Gastrocnemius medialis (tissue), 4 donors: ENCODE measurements around the gene ADARB1.

Source experiments
- POLR2A ChIP-seq, 2 donors: fragments of 450-650 bp; IDR thresholded peaks; one replicate each; pipeline ENCODE4 v1.6.1; 2017; ENCODE audit warnings: antibody characterized with exemption in 2 of 2, mild to moderate bottlenecking in 2 of 2, moderate library complexity in 2 of 2
- TF ChIP-seq, protein P1 (sequence below), 5 experiments: fragments of 450-650 bp in 3 of 5; fragments of 200-600 bp in 2 of 5; sonication (generic) in 2 of 5; IDR thresholded peaks in 4 of 5; conservative IDR thresholded peaks in 1 of 5; 1 replicate in 4 of 5; 2 replicates in 1 of 5; pipeline ENCODE4 v1.5.1; 2016 to 2019; ENCODE audit warnings: antibody characterized with exemption in 5 of 5, mild to moderate bottlenecking in 3 of 5, moderate library complexity in 3 of 5

- TF ChIP-seq, protein P1, sequence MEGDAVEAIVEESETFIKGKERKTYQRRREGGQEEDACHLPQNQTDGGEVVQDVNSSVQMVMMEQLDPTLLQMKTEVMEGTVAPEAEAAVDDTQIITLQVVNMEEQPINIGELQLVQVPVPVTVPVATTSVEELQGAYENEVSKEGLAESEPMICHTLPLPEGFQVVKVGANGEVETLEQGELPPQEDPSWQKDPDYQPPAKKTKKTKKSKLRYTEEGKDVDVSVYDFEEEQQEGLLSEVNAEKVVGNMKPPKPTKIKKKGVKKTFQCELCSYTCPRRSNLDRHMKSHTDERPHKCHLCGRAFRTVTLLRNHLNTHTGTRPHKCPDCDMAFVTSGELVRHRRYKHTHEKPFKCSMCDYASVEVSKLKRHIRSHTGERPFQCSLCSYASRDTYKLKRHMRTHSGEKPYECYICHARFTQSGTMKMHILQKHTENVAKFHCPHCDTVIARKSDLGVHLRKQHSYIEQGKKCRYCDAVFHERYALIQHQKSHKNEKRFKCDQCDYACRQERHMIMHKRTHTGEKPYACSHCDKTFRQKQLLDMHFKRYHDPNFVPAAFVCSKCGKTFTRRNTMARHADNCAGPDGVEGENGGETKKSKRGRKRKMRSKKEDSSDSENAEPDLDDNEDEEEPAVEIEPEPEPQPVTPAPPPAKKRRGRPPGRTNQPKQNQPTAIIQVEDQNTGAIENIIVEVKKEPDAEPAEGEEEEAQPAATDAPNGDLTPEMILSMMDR (IDR thresholded peaks at IDR 0.05 in 4 of 5, conservative IDR thresholded peaks at IDR 0.05 in 1 of 5), result no peak
- TF ChIP-seq POLR2A (IDR thresholded peaks at IDR 0.05), result no peak
Measured at GRCh38 chr21:45269861-45270260, 195.5 kb downstream of the ADARB1 start.
